ENCODE measurements around the gene RNF144A.

Gene RNF144A

DNA sequence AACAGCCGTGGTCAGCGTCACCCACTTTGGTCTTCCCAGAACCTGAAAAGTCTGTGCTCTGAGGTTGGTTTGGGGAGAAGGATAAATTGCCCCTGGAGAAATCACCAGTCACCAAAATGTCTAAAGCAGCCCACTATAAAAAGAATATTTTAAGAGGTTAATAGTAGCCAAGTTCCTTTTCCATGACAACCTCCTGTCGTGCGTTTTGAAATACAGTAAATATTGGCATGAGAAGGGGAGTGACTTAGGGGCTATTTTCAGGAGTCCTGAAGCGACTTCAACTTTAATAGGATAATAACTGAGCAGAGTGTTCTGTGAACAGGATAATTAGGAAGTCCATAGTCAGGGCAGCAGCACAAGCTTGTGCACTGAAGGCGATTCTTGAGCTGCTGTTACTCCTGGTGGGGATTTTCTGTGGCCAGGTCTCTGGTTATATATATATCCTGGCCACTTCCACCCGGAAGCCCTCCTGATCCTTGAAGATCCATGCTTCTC, 49.3 kb downstream of the RNF144A start:
- DNase-seq: no peak
- H3K4me3 ChIP-seq (ENCODE audit: low read depth, low read length): no peak overlapping the region
- H3K36me3 ChIP-seq: peaks cover 18% of the 10 kb centered on the region
- TF ChIP-seq CTCF (IDR thresholded peaks at IDR 0.05; ENCODE audit: low read depth, low read length): no peak
- H3K27me3 ChIP-seq (ENCODE audit: insufficient read depth, low read depth, severe bottlenecking): no peaks in the 10 kb centered on the region
- no peaks in the 10 kb centered on the region for H3K9me3 ChIP-seq (ENCODE audit: severe bottlenecking)
- H3K27ac ChIP-seq: no peak overlapping the region

GRCh38 chr2:6967301-6967700, 50.1 kb downstream of the RNF144A start:
- TF ChIP-seq CTCF (IDR thresholded peaks at IDR 0.05; ENCODE audit: low read depth, low read length): no peak
- Histone ChIP-seq H3K36me3 (peaks cover 18% of the 10 kb centered on the region), H3K27ac (no peak overlapping the region), H3K4me3 (ENCODE audit: low read depth, low read length) (no peak overlapping the region), H3K27me3 (ENCODE audit: insufficient read depth, low read depth, severe bottlenecking) (no peaks in the 10 kb centered on the region), H3K9me3 (ENCODE audit: severe bottlenecking) (no peaks in the 10 kb centered on the region)
- no peak for DNase-seq

- Histone ChIP-seq H3K4me3 (ENCODE audit: low read depth, low read length) (no peak overlapping the region), H3K27ac (no peak overlapping the region), H3K9me3 (ENCODE audit: severe bottlenecking) (no peaks in the 10 kb centered on the region), H3K36me3 (peaks cover 18% of the 10 kb centered on the region; the same call in 1 of the 2 replicates), H3K27me3 (ENCODE audit: insufficient read depth, low read depth, severe bottlenecking) (no peaks in the 10 kb centered on the region)
- peak; percentile 50 for DNase-seq
- TF ChIP-seq CTCF (IDR thresholded peaks at IDR 0.05; ENCODE audit: low read depth, low read length): peak; percentile 40
Observed at GRCh38 chr2:6968319-6969100, 51.3 kb downstream of the RNF144A start.

DNA sequence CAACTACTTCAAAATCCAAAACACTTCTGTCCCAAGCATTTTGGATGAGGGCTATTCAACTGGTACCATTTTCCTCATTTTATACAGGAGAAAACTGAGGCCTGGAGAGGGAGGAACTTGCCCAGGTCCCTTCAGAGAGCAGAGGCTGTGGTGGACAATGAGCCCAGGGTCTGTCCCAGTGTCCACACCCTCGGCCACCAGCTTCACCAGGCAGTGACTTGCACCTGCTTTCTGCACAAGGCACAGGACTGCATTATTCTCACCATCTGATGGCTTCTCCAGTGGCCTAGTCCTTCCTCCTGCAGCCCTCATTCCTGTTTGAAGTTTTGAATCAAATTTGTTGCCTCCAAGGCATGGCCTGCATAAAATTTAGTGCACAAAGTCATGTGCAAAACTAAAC, 53.3 kb downstream of the RNF144A start:
- no peak for DNase-seq
- no peaks in the 10 kb centered on the region for H3K27me3 ChIP-seq (ENCODE audit: insufficient read depth, low read depth, severe bottlenecking)
- H3K9me3 ChIP-seq (ENCODE audit: severe bottlenecking): no peaks in the 10 kb centered on the region
- H3K4me3 ChIP-seq (ENCODE audit: low read depth, low read length): no peak overlapping the region
- H3K27ac ChIP-seq: no peak overlapping the region
- H3K36me3 ChIP-seq: peaks cover 23% of the 10 kb centered on the region; the same call in 1 of the 2 replicates
- TF ChIP-seq CTCF (IDR thresholded peaks at IDR 0.05; ENCODE audit: low read depth, low read length): no peak

- Histone ChIP-seq H3K27me3 (ENCODE audit: insufficient read depth, low read depth, severe bottlenecking) (no peaks in the 10 kb centered on the region), H3K36me3 (peaks cover 24% of the 10 kb centered on the region; the same call in 1 of the 2 replicates), H3K9me3 (ENCODE audit: severe bottlenecking) (no peaks in the 10 kb centered on the region), H3K27ac (no peak overlapping the region), H3K4me3 (ENCODE audit: low read depth, low read length) (no peak overlapping the region)
- TF ChIP-seq CTCF (IDR thresholded peaks at IDR 0.05; ENCODE audit: low read depth, low read length): no peak
- no peak for DNase-seq
Observed at GRCh38 chr2:6970976-6971480, 53.8 kb downstream of the RNF144A start.

All from WERI-Rb-1 (cell line).